Hippocampal formation (tissue), 2 donors: ENCODE measurements around the gene NDUFB10.
A peak's percentile ranks its signal among the peaks of the same experiment; 100 is the strongest.
"Not testable (repeated sequence)": the region's sequence is repeated elsewhere in the genome, so short reads cannot be mapped to it uniquely, and the experiment has no call there.

Experiments used
- DNase-seq, 2 donors: peaks; one replicate each; lab custom pipeline; 2025; lab: John Stamatoyannopoulos, UW

Gene NDUFB10

GRCh38 chr16:1924095-1924494, 35.2 kb upstream of the NDUFB10 start:
- DNase-seq = no peak

GRCh38 chr16:1926271-1926670, 33.1 kb upstream of the NDUFB10 start:
- no peak for DNase-seq

- no peak for DNase-seq
Measured at GRCh38 chr16:1929105-1929504, 30.2 kb upstream of the NDUFB10 start.

- DNase-seq = peak; percentile 73 to 84
Measured at GRCh38 chr16:1929578-1930337, 29.6 kb upstream of the NDUFB10 start.

- DNase-seq = no peak
Measured at GRCh38 chr16:1930338-1930720, 29.0 kb upstream of the NDUFB10 start.

GRCh38 chr16:1932050-1933028, 27.0 kb upstream of the NDUFB10 start:
- no peak for DNase-seq

- DNase-seq = no peak
Measured at GRCh38 chr16:1933097-1933661, 26.2 kb upstream of the NDUFB10 start.

- no peak for DNase-seq
Measured at GRCh38 chr16:1936945-1937479, 22.3 kb upstream of the NDUFB10 start.

- DNase-seq = no peak
Measured at GRCh38 chr16:1938316-1938715, 21.0 kb upstream of the NDUFB10 start.

- no peak for DNase-seq
Measured at GRCh38 chr16:1938910-1939309, 20.4 kb upstream of the NDUFB10 start.

GRCh38 chr16:1939833-1940232, 19.5 kb upstream of the NDUFB10 start:
- DNase-seq = not testable (repeated sequence)

- no peak for DNase-seq
Measured at GRCh38 chr16:1940273-1941161, 18.8 kb upstream of the NDUFB10 start.

- DNase-seq = no peak
Measured at GRCh38 chr16:1941162-1942046, 17.9 kb upstream of the NDUFB10 start.

GRCh38 chr16:1942047-1942809, 17.1 kb upstream of the NDUFB10 start:
- no peak for DNase-seq

- peak; percentile 98 for DNase-seq
Measured at GRCh38 chr16:1942810-1943726, 16.3 kb upstream of the NDUFB10 start, which contains the start of gene MSRB1. MSRB1 (minus strand) TSS chr16:1943199; CDS start chr16:1943156, 43 bp downstream.

GRCh38 chr16:1944612-1945199, 14.6 kb upstream of the NDUFB10 start:
- no peak for DNase-seq

- DNase-seq = no peak
Measured at GRCh38 chr16:1945559-1946391, 13.6 kb upstream of the NDUFB10 start.
